Left ventricle myocardium superior (tissue), 1 donor: ENCODE measurements around the gene YRDC. TPM values are rescaled to one million over a fixed set of nuclear protein-coding genes. Genes with fewer than 3 reads are reported as not detected.

Experiments used
- ATAC-seq: fragments of 200-7000 bp; cut with Tn5 transposase; one replicate; pipeline ENCODE4 v1.9.1; 2020; ENCODE audit warnings: mild to moderate bottlenecking, moderate library complexity
- DNase-seq: peaks from one replicate; pipeline ENCODE4 v3.0.0-alpha.2; 2020
- intact Hi-C: fragments of 100-400 bp; cut with micrococcal nuclease; formaldehyde crosslinking; loops from one replicate; pipeline ENCODE4 v1.11.0; 2022
- long read RNA-seq: library from polyadenylated mRNA; unstranded; transcript quantifications from one replicate; pipeline ENCODE4 v2.0.0, GENCODE V29; 2021
- total RNA-seq: library from RNA; stranded (reverse); fragmentation: NEBNext Ultra II Directional; extraction: Animal tissue kit (Norgen Biotek cat#: 25700); gene quantifications from one replicate; pipeline ENCODE4 v1.2.1, GENCODE V29; 2021
- donor health status: DM: no; HTN: yes; CAD: no; lungs with severe emphysema.

Gene YRDC
- 4.0 TPM for total RNA-seq
- long read RNA-seq, transcript YRDC-201 (5 exons, 1,826 nt): major isoform, 14 of 16 reads
- long read RNA-seq, partial matches to known transcripts: 0 of 16 reads
- long read RNA-seq, other reads (novel, unspliced or antisense): 2 of 16 reads

- intact Hi-C loops: no loop called here
- peak; percentile 97 for DNase-seq
- peak; percentile 96 for ATAC-seq
Measured at GRCh38 chr1:37807555-37808368, at the start of gene YRDC, which contains the start of gene C1orf122. YRDC (minus strand) TSS chr1:37808208; CDS start chr1:37808180, 28 bp downstream. C1orf122 (plus strand) TSS chr1:37807790; CDS start chr1:37808405, 615 bp downstream.

GRCh38 chr1:37854406-37854805 lies 46.4 kb upstream of the YRDC start:
- DNase-seq (no peak), ATAC-seq (no peak)
- intact Hi-C loops: no loop called here

GRCh38 chr1:37853157-37853556 lies 45.1 kb upstream of the YRDC start:
- intact Hi-C loops: no loop called here
- DNase-seq: no peak
- no peak for ATAC-seq

- intact Hi-C loops: no loop called here
- ATAC-seq (peak; percentile 41), DNase-seq (no peak)
Measured at GRCh38 chr1:37851782-37852210, 43.8 kb upstream of the YRDC start.

- DNase-seq (no peak), ATAC-seq (peak; percentile 41)
- intact Hi-C loops: no loop called here
Measured at GRCh38 chr1:37851262-37851661, 43.3 kb upstream of the YRDC start.

GRCh38 chr1:37850352-37850955 lies 42.4 kb upstream of the YRDC start:
- intact Hi-C loops: no loop called here
- ATAC-seq (no peak), DNase-seq (no peak)

- no peak for DNase-seq
- intact Hi-C loops: no loop called here
- ATAC-seq: no peak
Measured at GRCh38 chr1:37849480-37849879, 41.5 kb upstream of the YRDC start.

- no peak for ATAC-seq
- intact Hi-C loops: no loop called here
Measured at GRCh38 chr1:37846647-37847339, 38.8 kb upstream of the YRDC start.

GRCh38 chr1:37845786-37846185 lies 37.8 kb upstream of the YRDC start:
- intact Hi-C loops: no loop called here
- DNase-seq (no peak), ATAC-seq (no peak)

More at GRCh38 chr1:37846647-37847339, 38.8 kb upstream of the YRDC start:
- no peak for DNase-seq

GRCh38 chr1:37845049-37845646 lies 37.1 kb upstream of the YRDC start:
- DNase-seq (no peak), ATAC-seq (no peak)
- intact Hi-C loops: no loop called here

- intact Hi-C loops: no loop called here
- ATAC-seq (no peak), DNase-seq (no peak)
Measured at GRCh38 chr1:37844536-37844935, 36.5 kb upstream of the YRDC start.

- DNase-seq (no peak), ATAC-seq (no peak)
- intact Hi-C loops: no loop called here
Measured at GRCh38 chr1:37841652-37842051, 33.6 kb upstream of the YRDC start.

GRCh38 chr1:37840711-37841110 lies 32.7 kb upstream of the YRDC start:
- ATAC-seq (no peak), DNase-seq (no peak)
- intact Hi-C loops: no loop called here

- no peak for DNase-seq
- intact Hi-C loops: no loop called here
- peak; percentile 54 for ATAC-seq
Measured at GRCh38 chr1:37839676-37840075, 31.7 kb upstream of the YRDC start.

GRCh38 chr1:37836788-37837187 lies 28.8 kb upstream of the YRDC start:
- DNase-seq (no peak), ATAC-seq (no peak)
- intact Hi-C loops: no loop called here

GRCh38 chr1:37831809-37832208 lies 23.8 kb upstream of the YRDC start:
- ATAC-seq (no peak), DNase-seq (no peak)
- intact Hi-C loops: no loop called here

- ATAC-seq (no peak), DNase-seq (no peak)
- intact Hi-C loops: no loop called here
Measured at GRCh38 chr1:37831109-37831508, 23.1 kb upstream of the YRDC start.

- intact Hi-C loops: no loop called here
- ATAC-seq: no peak
- DNase-seq: no peak
Measured at GRCh38 chr1:37828410-37829074, 20.5 kb upstream of the YRDC start.

- intact Hi-C loops: no loop called here
- ATAC-seq: no peak
Measured at GRCh38 chr1:37825506-37825905, 17.5 kb upstream of the YRDC start.

More at GRCh38 chr1:37825506-37825905, 17.5 kb upstream of the YRDC start:
- DNase-seq: no peak
